SK-N-SH treated with all-trans-retinoic acid at 6 μM for 48 hours (cell line): Measurements from ENCODE around the gene ARID1B.

ENCODE experiments used
- ATAC-seq: fragments of 200-7000 bp; cut with Tn5 transposase; 3 replicates; pipeline ENCODE4 v1.9.1; 2020; ENCODE audit warnings: mild to moderate bottlenecking, moderate library complexity
- ARNTL ChIP-seq: fragments of 450-650 bp; formaldehyde crosslinking; IDR thresholded peaks from 2 replicates; pipeline ENCODE4 v1.5.0; 2020; ENCODE audit warnings: low read depth, mild to moderate bottlenecking, moderate library complexity, borderline replicate concordance
- BACH2 ChIP-seq: fragments of 250-450 bp; sonication (Bioruptor Pico); IDR thresholded peaks from 2 replicates; pipeline ENCODE4 v1.9.0; 2021; ENCODE audit warnings: mild to moderate bottlenecking, borderline replicate concordance
- CREB5 ChIP-seq: fragments of 250-450 bp; sonication (Bioruptor Pico); IDR thresholded peaks from 2 replicates; pipeline ENCODE4 v1.5.1; 2020; ENCODE audit warnings: low read depth, mild to moderate bottlenecking, moderate library complexity
- CSDC2 ChIP-seq: fragments of 250-450 bp; sonication (Bioruptor Pico); IDR thresholded peaks from 2 replicates; pipeline ENCODE4 v1.5.0; 2020; ENCODE audit warnings: mild to moderate bottlenecking, moderate library complexity
- CSRNP3 ChIP-seq: fragments of 250-450 bp; sonication (Bioruptor Pico); IDR thresholded peaks from 2 replicates; pipeline ENCODE4 v1.5.1; 2021; ENCODE audit warnings: mild to moderate bottlenecking, moderate library complexity
- ESRRG ChIP-seq: fragments of 250-450 bp; sonication (Bioruptor Pico); IDR thresholded peaks from 2 replicates; pipeline ENCODE4 v1.6.1; 2021; ENCODE audit warnings: mild to moderate bottlenecking
- GLIS3 ChIP-seq: fragments of 250-450 bp; sonication (Bioruptor Pico); IDR thresholded peaks from 2 replicates; pipeline ENCODE4 v1.5.0; 2020; ENCODE audit warnings: mild to moderate bottlenecking, moderate library complexity
- ISL1 ChIP-seq: fragments of 250-450 bp; sonication (Bioruptor Pico); IDR thresholded peaks from 2 replicates; pipeline ENCODE4 v2.1.2; 2022; ENCODE audit warnings: mild to moderate bottlenecking, moderate library complexity
- OSR1 ChIP-seq: fragments of 250-450 bp; sonication (Bioruptor Pico); IDR thresholded peaks from 2 replicates; pipeline ENCODE4 v1.8.0; 2022; ENCODE audit warnings: moderate library complexity, mild to moderate bottlenecking, inconsistent platforms
- PATZ1 ChIP-seq: fragments of 250-450 bp; sonication (Bioruptor Pico); IDR thresholded peaks from 2 replicates; pipeline ENCODE4 v1.8.0; 2020; ENCODE audit warnings: mild to moderate bottlenecking, moderate library complexity, borderline replicate concordance
- POU6F1 ChIP-seq: fragments of 250-450 bp; sonication (Bioruptor Pico); IDR thresholded peaks from 2 replicates; pipeline ENCODE4 v1.8.0; 2021; ENCODE audit warnings: low read depth, mild to moderate bottlenecking, moderate library complexity, borderline replicate concordance
- RARB ChIP-seq: fragments of 250-450 bp; sonication (Bioruptor Pico); IDR thresholded peaks from 2 replicates; pipeline ENCODE4 v1.8.0; 2021; ENCODE audit warnings: mild to moderate bottlenecking, moderate library complexity
- TSHZ2 ChIP-seq: fragments of 250-450 bp; sonication (Bioruptor Pico); IDR thresholded peaks from 2 replicates; pipeline ENCODE4 v1.5.0; 2020; ENCODE audit warnings: mild to moderate bottlenecking, moderate library complexity
- ZFP3 ChIP-seq: fragments of 250-450 bp; sonication (Bioruptor Pico); IDR thresholded peaks from 2 replicates; pipeline ENCODE4 v1.5.0; 2020; ENCODE audit warnings: mild to moderate bottlenecking, moderate library complexity
- ZNF565 ChIP-seq: fragments of 450-650 bp; formaldehyde crosslinking; conservative IDR thresholded peaks from 2 replicates; pipeline ENCODE4 v1.5.0; 2020; ENCODE audit warnings: low read depth, mild to moderate bottlenecking, moderate library complexity
- ZNF70 ChIP-seq: fragments of 450-650 bp; formaldehyde crosslinking; IDR thresholded peaks from 2 replicates; pipeline ENCODE4 v1.5.0; 2020; ENCODE audit warnings: mild to moderate bottlenecking, moderate library complexity

The ARID1B gene

GRCh38 chr6:157019733-157020132 is 242.6 kb downstream of the ARID1B start:
- TF ChIP-seq RARB (CRISPR knock-in tag): no peak
- no peak for ATAC-seq

GRCh38 chr6:157020398-157020797 is 243.2 kb downstream of the ARID1B start:
- ATAC-seq: peak; percentile 18; the same call in 1 of the 3 replicates
- no peak for TF ChIP-seq ISL1 (CRISPR knock-in tag)
- TF ChIP-seq, all 23 proteins: peak for 0

- peak; percentile 54 for ATAC-seq
- TF ChIP-seq ZNF565 (no peak), OSR1 (CRISPR knock-in tag) (no peak), RARB (CRISPR knock-in tag) (no peak), PATZ1 (CRISPR knock-in tag) (no peak), ZNF70 (CRISPR knock-in tag) (0 out of 2 replicates have a peak, but pooled peaks have one; percentile 8), CSRNP3 (CRISPR knock-in tag) (no peak), POU6F1 (CRISPR knock-in tag) (no peak), CREB5 (CRISPR knock-in tag) (no peak), ARNTL (no peak)
These were observed 243.7 kb downstream of the ARID1B start for GRCh38 chr6:157020881-157021343.

- TF ChIP-seq ISL1 (CRISPR knock-in tag) (no peak), GLIS3 (peak; percentile 7; the same call in 1 of the 2 replicates), ZFP3 (CRISPR knock-in tag) (peak; percentile 64; the same call in 1 of the 2 replicates), POU6F1 (CRISPR knock-in tag) (0 out of 2 replicates have a peak, but pooled peaks have one; percentile 23), PATZ1 (CRISPR knock-in tag) (peak; percentile 90), OSR1 (CRISPR knock-in tag) (no peak), CSDC2 (CRISPR knock-in tag) (0 out of 2 replicates have a peak, but pooled peaks have one; percentile 23), ESRRG (CRISPR knock-in tag) (peak; percentile 37; the same call in 1 of the 2 replicates), TSHZ2 (0 out of 2 replicates have a peak, but pooled peaks have one; percentile 29), BACH2 (no peak)
- peak; percentile 87 for ATAC-seq
These were observed 244.3 kb downstream of the ARID1B start for GRCh38 chr6:157021344-157021992.
